ENCODE measurements around the gene SCUBE2.
"Not testable (repeated sequence)": the region's sequence is repeated elsewhere in the genome, so short reads cannot be mapped to it uniquely, and the experiment has no call there.

The SCUBE2 gene

DNA sequence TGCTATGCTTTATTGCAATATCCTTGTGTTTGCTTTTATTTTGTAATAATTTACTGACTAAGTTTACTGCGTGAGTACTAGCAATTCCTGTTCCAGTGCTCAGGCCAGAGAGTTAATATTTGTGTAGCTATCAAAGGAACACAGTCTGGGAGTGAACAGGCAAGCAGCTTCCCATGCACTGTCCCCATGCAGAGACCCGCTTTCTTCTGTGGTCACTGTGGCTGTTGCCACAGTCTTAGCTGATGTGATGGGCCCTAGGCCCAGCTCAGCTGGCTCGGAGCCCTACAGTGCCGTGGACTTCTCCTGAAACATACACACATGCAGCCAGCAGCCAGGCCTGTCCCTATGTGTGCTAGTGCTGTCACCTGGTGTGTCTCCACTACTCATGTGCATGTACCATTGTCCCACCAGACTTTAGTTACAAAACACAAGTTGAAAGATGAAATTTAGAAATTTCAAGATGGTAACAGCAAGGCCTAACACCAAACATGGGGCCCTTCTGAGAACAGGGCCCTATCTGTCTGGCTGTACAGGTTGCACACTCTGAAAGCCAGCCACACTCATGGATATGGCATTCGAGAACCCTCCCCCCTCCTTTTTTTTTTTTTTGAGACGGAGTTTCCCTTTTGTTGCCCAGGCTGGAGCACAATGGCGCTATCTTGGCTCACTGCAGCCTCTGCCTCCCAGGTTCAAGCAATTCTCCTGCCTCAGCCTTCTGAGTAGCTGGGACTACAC lies 12.3 kb upstream of the SCUBE2 start:
- no peak for DNase-seq

DNA sequence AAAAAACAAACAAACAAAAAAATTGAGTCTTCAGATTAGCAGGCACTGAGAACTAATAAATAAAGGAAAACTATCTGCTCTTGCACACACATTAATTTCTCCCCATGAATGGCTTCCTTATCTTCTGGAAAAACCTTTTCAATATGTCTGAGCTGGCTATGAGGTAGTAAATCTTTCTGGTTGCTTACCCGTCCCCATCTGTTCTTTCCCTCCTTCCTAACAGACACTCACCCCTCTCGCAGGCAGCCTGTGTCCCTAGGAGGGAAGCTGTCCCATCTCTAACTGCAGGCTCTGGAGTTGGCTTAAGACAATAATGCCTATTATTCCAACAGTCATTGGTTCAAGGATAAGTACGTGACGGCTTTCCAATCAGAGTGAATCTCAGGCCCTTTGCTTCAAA lies 8.2 kb upstream of the SCUBE2 start:
- DNase-seq: no peak

DNA sequence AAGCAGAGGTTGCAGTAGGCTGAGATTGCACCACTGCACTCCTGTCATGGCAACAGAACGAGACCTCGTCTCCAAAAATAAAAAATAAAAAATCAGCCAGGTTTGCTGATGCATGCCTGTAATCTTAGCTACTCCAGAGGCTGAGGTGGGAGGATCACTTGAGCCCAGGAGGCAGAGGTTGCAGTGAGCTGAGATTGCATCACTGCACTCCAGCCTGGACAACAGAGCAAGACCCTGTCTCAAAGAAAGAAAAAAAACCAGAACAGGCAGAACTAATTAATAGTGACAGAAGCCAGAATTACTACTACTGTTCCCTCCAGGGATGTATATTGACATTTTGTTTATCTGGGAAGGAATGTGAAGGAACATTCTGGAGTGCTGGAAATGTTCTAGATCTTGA lies 7.1 kb upstream of the SCUBE2 start:
- DNase-seq: not testable (repeated sequence)

DNA sequence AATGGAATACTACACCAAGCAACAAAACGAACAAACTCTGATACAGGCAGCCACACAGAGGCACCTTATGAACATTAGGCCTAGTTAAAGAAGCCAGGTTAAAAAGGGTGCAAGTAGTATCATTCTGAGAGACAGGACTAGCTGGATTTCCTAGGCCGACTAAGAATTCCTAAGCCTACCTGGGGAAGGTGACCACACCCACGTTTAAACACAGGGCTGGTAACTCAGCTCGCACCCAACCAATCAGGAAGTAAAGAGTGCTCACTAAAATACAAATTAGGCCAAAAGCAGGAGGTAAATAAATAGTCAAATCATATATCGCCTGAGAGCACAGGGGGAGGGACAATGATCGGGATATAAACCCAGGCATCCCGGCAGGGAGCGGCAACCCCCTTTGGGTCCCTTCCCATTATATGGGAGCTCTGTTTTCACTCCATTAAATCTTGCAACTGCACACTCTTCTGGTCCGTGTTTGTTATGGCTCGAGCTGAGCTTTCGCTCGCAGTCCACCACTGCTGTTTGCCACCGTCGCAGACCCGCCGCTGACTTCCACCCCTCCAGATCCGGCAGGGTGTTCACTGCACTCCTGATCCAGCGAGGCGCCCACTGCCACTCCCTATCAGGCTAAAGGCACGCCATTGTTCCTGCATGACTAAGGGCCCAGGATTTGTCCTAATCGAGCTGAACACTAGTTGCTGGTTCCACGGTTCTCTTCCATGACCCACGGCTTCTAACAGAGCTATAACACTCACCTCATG lies 6.0 kb upstream of the SCUBE2 start:
- not testable (repeated sequence) for DNase-seq

GRCh38 chr11:9096427-9096826 lies 5.0 kb upstream of the SCUBE2 start:
- no peak for DNase-seq

DNA sequence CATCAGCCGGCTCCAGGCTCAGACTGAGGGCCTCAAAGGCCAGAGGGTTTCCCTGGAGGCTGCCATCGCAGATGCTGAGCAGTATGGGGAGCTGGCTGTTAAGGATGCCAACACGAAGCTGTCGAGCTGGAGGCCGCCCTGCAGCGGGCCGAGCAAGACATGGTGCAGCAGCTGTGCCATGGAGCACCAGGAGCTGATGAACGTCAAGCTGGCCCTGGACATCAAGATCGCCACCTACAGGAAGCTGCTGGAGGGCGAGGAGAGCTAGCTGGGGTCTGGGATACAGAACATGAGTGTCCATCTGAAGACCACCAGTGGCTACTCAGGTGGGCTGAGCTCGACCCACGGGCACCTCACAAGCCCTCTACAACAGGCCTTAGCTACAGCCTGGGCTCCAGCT lies 4.0 kb upstream of the SCUBE2 start:
- no peak for DNase-seq

DNA sequence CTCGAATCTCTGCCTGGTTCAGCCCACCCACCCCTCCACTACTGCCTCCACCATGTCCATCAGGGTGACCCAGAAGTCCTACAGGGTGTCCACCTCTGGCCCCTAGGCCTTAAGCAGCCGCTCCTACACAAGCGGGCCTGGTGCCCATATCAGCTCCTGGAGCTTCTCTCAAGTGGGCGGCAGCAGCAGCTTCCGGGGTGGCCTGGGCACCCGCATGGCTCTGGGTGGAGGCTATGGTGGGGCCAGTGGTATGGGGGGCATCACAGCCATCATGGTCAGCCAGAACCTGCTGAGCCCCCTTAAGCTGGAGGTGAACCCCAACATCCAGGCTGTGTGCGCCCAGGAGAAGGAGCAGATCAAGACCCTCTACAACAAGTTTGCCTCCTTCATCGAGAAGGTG lies 3.0 kb upstream of the SCUBE2 start:
- no peak for DNase-seq

DNA sequence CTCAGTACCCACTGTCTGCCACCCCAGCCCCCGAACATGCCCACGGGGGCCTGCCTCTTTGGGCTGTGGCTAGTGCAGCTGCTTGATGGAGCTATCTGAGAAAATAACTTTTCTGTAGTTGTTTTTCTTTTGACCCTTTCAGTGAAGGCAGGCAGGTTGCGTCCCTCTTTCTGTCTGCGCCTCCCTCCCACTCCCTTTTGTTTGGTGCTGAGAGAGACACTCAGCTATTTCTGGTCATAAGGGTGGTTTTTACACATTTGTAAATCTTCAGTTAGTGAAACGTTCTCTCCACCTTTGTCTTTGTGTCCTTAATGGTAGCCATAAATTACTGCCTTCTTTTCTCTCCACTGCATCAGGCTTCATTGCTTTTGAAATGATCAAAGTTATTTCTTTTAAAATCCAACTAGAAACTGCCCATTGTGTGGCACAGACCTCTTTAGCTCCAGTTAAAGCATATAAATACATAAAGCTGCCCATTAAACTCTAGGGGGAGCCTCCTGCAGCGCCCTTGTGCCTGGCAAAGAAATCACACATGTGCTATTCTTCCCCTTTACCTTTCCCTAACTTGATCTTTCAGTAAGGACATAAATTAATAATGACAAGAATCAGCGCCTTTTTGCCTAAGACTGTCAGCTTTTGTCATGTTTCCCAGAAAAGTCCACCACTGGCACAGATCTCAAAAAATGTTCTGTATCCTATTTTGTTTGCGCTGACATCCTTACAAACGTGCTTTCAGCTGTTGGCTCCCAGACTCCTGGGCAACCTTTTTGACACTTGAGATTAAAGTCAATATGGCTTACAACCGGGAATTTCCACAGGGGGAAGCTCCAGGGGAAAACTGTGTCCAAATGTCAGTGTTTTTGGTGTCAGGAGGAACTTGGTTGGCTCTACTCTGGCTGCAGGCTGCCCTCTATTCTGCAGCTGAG lies 1.7 kb upstream of the SCUBE2 start:
- DNase-seq: no peak

GRCh38 chr11:9092072-9092471 lies 673 bp upstream of the SCUBE2 start:
- no peak for DNase-seq

- DNase-seq: no peak
Observed at GRCh38 chr11:9090488-9091043, 833 bp downstream of the SCUBE2 start.

DNA sequence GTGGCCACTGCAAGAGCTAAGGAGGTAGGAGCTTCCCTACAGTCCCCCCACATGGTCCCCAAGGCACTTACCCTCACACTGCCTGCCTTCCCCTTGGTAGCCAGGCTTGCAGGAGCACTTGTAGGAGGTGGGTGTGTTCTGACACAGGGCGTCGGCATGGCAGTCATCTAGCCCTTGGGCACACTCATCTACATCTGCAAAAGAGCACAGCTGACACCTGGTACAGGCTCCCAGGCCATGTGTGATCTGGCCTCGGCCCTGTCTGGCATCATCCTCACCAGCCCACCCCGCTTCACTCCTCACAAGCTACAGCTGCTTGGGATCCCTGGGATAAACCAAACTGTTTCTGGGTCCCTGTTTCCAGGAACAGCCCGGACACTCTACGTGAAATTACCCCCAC lies 1.8 kb downstream of the SCUBE2 start:
- no peak for DNase-seq

- DNase-seq: no peak
Observed at GRCh38 chr11:9089061-9089460, 2.3 kb downstream of the SCUBE2 start.

DNA sequence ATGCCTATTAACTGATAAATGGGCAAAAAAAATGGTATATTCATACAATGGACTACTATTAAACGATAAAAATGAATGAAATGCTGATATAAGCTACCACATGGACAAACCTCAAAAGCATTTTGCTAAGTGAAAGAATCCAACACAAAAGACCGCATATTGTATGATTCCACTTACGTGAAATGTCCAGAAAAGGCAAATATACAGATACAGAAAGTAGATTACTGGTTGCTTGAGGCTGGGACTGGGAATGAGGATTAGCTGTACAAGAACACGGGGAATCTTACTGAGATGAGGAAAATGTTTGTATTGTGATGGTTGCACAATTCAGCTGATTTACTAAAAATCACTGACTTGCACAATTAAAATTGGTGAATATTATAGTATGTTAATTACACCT lies 8.8 kb downstream of the SCUBE2 start:
- DNase-seq: no peak

DNA sequence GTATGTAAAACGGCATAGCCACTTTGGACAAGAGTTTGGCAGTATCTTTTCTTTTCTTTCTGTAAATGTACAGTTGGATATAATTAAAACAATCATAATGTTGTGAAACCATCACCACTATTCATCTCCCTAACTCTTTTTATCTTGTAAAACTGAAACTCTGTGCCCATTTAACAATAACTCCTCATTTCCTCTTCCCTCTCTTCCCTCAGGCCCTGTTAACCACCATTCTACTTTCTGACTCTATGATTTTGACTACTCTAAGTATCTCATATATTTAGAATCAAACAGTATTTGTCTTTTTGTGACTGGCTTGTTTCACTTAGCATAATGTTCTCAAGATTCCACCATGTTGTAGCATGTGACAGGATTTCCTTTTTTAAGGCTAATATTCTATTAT lies 10.2 kb downstream of the SCUBE2 start:
- no peak for DNase-seq

DNA sequence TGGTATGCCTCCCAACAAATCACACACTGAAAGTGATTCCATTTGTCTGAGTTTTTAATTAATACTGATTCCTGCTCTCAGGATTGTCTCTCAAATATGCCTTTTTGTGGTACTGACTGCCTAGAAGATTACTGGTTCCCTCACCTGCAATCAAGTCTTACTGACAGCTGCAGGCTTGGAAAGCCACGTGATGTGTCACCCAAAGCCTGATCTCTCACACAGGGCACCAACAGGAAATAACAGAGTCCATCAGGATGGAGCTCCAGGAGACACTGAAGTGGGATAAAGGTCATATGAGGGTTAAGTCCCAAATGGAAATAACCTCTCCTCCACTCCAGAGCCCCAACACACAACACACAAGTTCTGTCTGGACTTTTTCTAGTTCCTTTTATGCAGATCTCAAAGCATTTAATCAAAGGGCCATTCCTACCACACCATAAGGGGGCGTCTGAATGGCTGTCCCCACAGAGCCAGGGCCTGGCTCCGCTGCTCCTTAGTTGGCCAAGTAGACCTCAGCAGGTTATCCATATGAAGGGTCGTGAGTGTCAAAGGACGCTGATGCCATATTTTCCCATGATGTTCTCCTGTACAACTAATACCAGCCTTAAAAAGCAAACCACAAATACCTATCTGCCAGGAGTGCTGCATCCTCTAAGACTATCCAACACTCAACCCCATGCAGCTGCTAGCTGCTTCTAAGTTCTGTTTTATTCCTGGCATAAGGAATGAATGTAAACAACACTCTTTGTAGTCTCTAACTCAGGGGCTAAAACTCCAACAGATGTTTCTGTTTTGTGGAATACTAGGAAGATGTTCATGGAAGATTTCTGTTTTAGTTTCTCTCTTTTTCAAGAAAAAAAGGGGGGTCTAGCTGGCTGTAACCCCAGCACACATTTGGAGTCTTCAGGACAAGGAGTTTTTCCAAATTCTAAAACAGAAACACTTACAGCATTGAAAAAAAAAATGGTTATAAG lies 13.0 kb downstream of the SCUBE2 start:
- DNase-seq: no peak

DNA sequence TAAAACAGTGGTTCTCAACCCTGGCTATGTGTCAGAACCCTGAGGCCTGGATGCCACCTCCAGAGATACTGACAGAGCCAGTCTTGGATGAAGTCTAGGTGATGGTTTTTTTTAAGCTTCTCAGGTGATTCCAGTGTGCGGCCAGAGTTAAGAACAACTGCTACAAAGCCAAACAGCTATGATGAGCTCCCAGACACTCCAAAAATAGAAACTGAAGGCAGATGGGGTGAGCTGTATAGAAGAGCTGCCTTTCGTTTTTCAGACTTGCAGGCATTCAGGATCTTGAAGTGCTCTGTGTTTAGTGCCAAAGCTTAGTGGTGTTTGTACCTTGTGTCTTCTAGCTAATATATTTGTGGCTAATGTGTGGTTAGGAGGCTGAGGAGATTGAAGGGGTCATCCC lies 14.2 kb downstream of the SCUBE2 start:
- no peak for DNase-seq

DNA sequence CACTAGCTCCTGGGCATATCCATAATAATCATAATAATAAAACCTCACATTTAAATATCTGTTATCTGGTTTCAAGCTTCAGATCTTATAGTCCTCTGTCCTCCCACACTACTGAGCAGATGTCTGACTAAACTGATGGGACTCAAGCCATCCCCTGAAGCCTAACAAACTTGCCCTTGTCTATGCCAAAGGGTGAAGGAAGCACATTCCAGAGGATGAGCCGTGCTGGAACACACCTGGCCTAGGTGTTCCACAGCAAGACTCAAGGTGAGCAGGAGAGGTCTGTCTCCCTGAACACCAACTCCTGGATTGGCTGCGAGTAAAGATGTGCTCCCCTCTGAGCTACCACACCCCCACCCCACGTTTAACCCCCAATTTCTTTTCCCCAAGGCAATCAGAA lies 14.7 kb downstream of the SCUBE2 start:
- DNase-seq: no peak

GRCh38 chr11:9076046-9076445 lies 15.4 kb downstream of the SCUBE2 start:
- DNase-seq: no peak

DNA sequence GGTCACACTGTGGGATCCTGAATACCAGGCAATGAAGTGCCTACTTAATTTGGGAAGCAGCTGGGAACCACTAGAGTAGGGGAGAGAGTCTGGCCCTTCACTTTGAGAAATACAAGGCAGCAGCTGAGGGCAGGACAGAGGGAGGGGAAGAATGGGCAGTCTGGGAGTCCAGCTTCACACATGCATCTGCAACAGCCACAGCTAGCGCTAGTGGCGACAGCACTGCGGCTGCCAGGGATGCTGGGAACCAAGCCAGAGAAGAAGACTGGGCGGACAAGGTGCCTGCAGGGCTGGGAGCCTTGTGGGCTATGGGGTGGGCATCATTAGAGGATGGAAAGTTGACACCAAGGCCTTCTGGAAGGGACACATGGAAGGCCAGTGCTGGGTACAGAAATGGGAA lies 15.8 kb downstream of the SCUBE2 start:
- DNase-seq: no peak

DNA sequence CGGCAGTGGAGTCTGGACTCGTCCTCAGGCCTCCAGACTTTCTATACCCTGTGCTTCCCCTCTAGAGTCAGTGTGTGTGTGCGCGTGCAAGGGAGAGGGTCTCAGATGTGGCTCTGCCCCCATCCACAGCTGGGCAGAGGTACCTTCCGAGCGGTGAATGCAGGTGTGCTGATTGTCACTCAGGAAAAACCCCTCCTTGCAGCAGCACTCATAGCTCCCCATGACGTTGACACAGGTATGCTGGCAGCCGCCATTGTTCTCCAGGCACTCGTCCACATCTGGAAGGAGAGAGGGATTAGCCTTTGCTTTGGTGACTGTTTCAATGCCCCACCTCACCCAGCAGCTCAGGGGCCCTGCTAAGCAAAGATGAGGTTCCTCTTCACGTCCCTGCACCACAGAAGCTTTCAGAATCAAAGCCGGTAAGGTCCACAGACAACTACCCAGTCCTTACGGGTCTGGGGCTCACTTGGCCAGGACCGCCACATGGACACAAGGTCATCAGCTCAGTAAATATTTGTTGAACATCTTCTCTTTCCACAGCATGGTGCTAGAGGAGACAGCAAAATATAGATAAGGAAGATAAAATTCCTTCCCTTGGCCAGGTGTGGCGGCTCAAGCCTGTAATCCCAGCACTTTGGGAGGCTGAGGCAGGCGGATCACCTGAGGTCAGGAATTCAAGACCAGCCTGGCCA lies 16.9 kb downstream of the SCUBE2 start:
- DNase-seq: no peak

DNA sequence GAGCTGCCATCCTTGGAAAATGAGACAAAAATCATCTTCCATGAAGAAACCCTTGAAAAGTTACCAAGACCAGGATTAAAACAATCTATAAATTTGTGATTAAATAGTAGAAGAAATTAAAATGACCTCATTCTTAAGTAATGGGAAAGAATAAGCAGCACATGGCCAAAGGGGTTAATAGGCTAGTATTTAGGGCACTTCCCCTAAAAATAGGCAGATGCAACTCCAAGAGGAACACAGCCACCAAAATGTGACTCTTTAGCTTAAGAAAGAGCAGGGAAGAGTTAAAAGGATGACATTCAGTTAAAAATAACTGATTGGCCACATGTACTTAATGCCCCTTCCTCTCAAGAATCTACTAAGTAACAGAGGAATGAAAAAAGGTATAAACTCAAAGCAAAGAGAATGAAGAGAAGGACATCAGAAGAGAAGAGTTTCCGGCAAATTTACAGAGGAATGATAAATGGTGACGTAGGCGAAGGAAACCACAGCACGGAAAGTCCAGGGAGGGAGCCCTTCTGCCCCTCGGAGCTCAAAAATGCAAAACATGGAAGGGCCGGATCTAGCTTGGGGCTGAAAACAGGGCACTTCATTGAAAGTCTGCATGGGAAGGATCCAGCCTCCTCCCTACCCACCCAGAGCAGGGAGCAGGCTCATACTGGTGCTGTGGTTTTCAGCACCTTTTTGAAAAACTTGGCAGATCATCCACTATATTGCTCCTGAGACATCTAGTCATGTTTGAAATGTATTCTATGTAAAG lies 17.8 kb downstream of the SCUBE2 start:
- no peak for DNase-seq
